Retinal pigment epithelial cell (primary cell): ENCODE measurements around the gene OR1S2.

Source experiments
- DNase-seq: peaks from one replicate; pipeline ENCODE4 v3.0.0-alpha.2; 2010; ENCODE audit warnings: low read depth
- H3K4me3 ChIP-seq: 2 replicates; pipeline ENCODE4 v1.5.1; 2011; ENCODE audit warnings: mild to moderate bottlenecking, low read length, control low read depth, moderate library complexity
- CTCF ChIP-seq: conservative IDR thresholded peaks from 2 replicates; pipeline ENCODE4 v1.5.1; 2011; ENCODE audit warnings: low read depth, low read length, control low read depth, inconsistent platforms

Gene OR1S2

GRCh38 chr11:58195939-58196338 is 8.0 kb downstream of the OR1S2 start:
- no peak for DNase-seq
- H3K4me3 ChIP-seq, result no peak overlapping the region
- TF ChIP-seq CTCF, result no peak

GRCh38 chr11:58193391-58193790 is 10.6 kb downstream of the OR1S2 start:
- DNase-seq, result no peak

GRCh38 chr11:58192229-58192628 is 11.7 kb downstream of the OR1S2 start:
- no peak overlapping the region for H3K4me3 ChIP-seq
- no peak for TF ChIP-seq CTCF
- no peak for DNase-seq

More at GRCh38 chr11:58193391-58193790, 10.6 kb downstream of the OR1S2 start:
- TF ChIP-seq CTCF, result no peak
- H3K4me3 ChIP-seq, result no peak overlapping the region

GRCh38 chr11:58188770-58189169 is 15.2 kb downstream of the OR1S2 start, which contains the start of gene OR9Q2:
TSS of gene OR9Q2 (plus strand) at chr11:58189070. CDS start at chr11:58190491, 1,421 bp downstream.
- no peak for DNase-seq
- TF ChIP-seq CTCF, result no peak
- no peak within 1 kb of the TSS for H3K4me3 ChIP-seq

GRCh38 chr11:58186938-58187337 is 17.0 kb downstream of the OR1S2 start:
- H3K4me3 ChIP-seq, result no peak overlapping the region
- DNase-seq, result no peak
- TF ChIP-seq CTCF, result no peak

- TF ChIP-seq CTCF, result no peak
- no peak overlapping the region for H3K4me3 ChIP-seq
- no peak for DNase-seq
Observed at GRCh38 chr11:58179648-58180047, 24.3 kb downstream of the OR1S2 start.

GRCh38 chr11:58178444-58178843 is 25.5 kb downstream of the OR1S2 start:
- no peak overlapping the region for H3K4me3 ChIP-seq
- TF ChIP-seq CTCF, result no peak
- no peak for DNase-seq
